Astrocyte of the spinal cord (primary cell): ENCODE measurements around the gene PKHD1.

ENCODE experiments used
- DNase-seq: peaks from one replicate; pipeline ENCODE4 v3.0.0; 2011; ENCODE audit warnings: low read depth, low spot score
- H3K4me3 ChIP-seq: 2 replicates; pipeline ENCODE4 v1.5.1; 2011; ENCODE audit warnings: low read depth, mild to moderate bottlenecking, low read length, moderate library complexity
- in situ Hi-C: cut with HindIII; loops from 2 replicates; pipeline ENCODE4 v1.10.0; 2017; ENCODE audit warnings: low sequenced_read_pairs
- TF ChIP-seq, protein P1 (sequence below): IDR thresholded peaks from 2 replicates; pipeline ENCODE4 v1.5.1; 2012; ENCODE audit warnings: low read depth, mild to moderate bottlenecking, low read length, inconsistent platforms

Gene PKHD1, protein sequence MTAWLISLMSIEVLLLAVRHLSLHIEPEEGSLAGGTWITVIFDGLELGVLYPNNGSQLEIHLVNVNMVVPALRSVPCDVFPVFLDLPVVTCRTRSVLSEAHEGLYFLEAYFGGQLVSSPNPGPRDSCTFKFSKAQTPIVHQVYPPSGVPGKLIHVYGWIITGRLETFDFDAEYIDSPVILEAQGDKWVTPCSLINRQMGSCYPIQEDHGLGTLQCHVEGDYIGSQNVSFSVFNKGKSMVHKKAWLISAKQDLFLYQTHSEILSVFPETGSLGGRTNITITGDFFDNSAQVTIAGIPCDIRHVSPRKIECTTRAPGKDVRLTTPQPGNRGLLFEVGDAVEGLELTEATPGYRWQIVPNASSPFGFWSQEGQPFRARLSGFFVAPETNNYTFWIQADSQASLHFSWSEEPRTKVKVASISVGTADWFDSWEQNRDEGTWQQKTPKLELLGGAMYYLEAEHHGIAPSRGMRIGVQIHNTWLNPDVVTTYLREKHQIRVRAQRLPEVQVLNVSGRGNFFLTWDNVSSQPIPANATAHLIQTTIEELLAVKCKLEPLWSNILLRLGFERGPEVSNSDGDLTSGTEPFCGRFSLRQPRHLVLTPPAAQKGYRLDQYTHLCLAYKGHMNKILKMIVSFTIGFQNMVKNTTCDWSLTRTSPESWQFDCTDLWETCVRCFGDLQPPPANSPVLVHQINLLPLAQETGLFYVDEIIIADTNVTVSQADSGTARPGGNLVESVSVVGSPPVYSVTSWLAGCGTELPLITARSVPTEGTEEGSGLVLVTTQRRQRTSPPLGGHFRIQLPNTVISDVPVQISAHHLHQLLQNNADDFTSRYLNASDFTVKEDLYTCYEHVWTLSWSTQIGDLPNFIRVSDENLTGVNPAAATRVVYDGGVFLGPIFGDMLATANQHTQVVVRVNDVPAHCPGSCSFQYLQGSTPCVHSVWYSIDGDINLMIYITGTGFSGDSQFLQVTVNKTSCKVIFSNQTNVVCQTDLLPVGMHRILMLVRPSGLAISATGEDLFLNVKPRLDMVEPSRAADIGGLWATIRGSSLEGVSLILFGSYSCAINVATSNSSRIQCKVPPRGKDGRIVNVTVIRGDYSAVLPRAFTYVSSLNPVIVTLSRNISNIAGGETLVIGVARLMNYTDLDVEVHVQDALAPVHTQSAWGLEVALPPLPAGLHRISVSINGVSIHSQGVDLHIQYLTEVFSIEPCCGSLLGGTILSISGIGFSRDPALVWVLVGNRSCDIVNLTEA (N-terminal part only)

DNA sequence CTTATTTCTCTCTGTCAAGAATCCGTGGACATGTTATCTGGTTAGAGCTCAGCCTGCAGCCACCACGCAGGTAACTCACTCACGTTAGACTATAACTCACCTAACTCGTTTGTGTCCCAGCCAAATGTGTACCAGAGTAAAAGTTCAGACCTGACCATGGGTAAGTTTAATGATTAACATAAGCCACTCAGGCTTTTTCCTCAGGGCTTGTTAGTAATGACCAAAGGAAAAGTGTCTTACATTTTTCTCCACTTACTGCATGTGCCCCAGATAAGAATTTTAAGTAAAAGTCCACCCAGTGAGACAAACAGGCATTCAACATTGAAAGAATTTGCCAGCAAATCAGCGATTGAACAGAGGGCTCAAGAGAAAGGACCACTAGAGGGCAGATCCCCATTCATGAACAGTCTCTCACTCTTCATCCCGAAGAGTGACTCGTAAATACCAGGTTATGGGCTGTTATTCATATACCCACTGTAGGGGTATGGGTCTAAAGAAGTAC lies at the start of gene PKHD1:
Gene PKHD1, minus strand, starts transcription at position 116 of the 502 bp plus-strand sequence. CDS start 2,680 bp downstream, outside the sequence.
- DNase-seq, result no peak
- in situ Hi-C loops, result no loop called here
- TF ChIP-seq, protein P1, sequence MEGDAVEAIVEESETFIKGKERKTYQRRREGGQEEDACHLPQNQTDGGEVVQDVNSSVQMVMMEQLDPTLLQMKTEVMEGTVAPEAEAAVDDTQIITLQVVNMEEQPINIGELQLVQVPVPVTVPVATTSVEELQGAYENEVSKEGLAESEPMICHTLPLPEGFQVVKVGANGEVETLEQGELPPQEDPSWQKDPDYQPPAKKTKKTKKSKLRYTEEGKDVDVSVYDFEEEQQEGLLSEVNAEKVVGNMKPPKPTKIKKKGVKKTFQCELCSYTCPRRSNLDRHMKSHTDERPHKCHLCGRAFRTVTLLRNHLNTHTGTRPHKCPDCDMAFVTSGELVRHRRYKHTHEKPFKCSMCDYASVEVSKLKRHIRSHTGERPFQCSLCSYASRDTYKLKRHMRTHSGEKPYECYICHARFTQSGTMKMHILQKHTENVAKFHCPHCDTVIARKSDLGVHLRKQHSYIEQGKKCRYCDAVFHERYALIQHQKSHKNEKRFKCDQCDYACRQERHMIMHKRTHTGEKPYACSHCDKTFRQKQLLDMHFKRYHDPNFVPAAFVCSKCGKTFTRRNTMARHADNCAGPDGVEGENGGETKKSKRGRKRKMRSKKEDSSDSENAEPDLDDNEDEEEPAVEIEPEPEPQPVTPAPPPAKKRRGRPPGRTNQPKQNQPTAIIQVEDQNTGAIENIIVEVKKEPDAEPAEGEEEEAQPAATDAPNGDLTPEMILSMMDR, result peak; percentile 28

GRCh38 chr6:52136934-52137467 lies 49.6 kb upstream of the PKHD1 start:
- H3K4me3 ChIP-seq, result no peak overlapping the region
- no peak for DNase-seq
- TF ChIP-seq, protein P1, result no peak
- in situ Hi-C loops, result no loop called here

More for the DNA sequence above, at the start of gene PKHD1:
- no peak within 1 kb of the TSS for H3K4me3 ChIP-seq

DNA sequence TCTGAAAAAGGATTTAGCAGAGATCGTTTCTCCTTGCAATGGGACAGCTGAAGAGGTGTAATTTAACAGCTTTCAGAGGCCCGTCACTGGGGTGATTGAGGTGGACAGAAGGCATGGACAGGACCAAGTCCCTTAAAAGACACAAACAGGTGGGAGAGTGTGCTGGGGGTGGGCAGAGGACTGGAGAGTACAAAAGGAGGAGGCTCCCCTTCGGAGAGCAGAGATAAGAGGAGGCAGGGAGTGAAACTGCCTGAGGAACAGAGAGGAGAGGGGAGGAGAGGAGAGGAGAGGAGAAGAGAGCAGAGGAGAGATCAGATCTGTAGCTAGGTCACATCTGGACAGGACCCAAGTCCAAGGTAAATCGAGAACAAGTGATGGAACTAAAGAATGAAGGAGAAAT lies 48.6 kb upstream of the PKHD1 start:
- in situ Hi-C loops, result no loop called here
- H3K4me3 ChIP-seq, result no peak overlapping the region
- DNase-seq, result no peak
- TF ChIP-seq, protein P1, result no peak

GRCh38 chr6:52135217-52135616 lies 47.8 kb upstream of the PKHD1 start:
- TF ChIP-seq, protein P1, result no peak
- DNase-seq, result no peak
- no peak overlapping the region for H3K4me3 ChIP-seq
- in situ Hi-C loops, result no loop called here

DNA sequence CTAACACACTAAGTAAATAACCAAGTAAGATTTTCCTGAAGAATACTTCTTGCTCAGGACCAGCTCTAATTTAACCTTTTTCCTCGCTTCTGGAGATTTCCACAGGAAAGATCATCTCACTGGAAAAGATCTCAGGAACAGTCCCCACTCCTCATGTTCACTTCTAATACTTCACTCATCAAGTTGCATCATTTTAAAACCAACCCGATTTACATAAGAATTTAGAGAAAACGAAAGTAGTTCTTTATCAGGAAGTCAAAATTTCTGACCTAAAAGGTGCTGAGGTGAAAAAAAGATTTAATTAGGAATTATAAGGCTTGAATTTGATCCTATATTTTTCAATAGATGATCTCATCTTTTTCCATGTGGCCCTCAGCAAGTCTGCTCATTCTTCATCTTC lies 46.6 kb upstream of the PKHD1 start:
- H3K4me3 ChIP-seq, result no peak overlapping the region
- no peak for DNase-seq
- TF ChIP-seq, protein P1, result no peak
- in situ Hi-C loops, result no loop called here

- H3K4me3 ChIP-seq, result no peak overlapping the region
- DNase-seq, result no peak
- in situ Hi-C loops, result no loop called here
- TF ChIP-seq, protein P1, result no peak
Observed at GRCh38 chr6:52133324-52133723, 45.9 kb upstream of the PKHD1 start.
